ENCODE data around the gene KIF17. TPM values are rescaled to one million over a fixed set of nuclear protein-coding genes. Genes with fewer than 3 reads are reported as not detected.

KIF17 gene
- total and polyA plus RNA-seq, 2 of the 4 experiments (the other 2 are of a cell fraction), result 4.5 to 5.7 TPM

DNA sequence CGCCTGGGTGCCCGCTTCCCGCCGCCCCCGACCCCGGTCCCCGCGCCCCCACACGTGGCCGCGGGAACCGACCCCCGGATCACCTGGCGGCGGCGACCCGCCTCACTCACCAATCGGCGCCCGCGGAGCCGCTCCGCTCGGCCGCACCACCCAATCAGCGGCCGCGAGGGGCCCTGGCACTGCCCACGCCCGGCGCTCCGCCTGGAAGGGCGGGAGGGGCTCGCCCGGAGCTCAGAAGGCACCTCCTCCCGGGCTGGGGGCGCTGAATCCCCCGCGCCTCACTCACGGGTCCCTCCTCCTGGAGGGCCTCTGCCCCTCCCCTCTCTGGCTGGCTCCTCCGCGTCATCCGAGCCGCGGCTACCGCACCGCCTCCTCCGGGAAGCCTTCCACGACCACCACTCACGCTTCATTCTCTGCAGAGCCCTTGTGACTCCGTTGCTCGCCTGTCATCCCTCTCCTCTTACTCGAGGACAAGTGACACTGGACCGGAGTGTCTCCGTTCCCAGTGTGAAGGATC lies 14.3 kb upstream of the KIF17 start (continued):
- no peak for TF ChIP-seq MAFK (IDR thresholded peaks at IDR 0.05; ENCODE audit: low read depth, low read length)

DNA sequence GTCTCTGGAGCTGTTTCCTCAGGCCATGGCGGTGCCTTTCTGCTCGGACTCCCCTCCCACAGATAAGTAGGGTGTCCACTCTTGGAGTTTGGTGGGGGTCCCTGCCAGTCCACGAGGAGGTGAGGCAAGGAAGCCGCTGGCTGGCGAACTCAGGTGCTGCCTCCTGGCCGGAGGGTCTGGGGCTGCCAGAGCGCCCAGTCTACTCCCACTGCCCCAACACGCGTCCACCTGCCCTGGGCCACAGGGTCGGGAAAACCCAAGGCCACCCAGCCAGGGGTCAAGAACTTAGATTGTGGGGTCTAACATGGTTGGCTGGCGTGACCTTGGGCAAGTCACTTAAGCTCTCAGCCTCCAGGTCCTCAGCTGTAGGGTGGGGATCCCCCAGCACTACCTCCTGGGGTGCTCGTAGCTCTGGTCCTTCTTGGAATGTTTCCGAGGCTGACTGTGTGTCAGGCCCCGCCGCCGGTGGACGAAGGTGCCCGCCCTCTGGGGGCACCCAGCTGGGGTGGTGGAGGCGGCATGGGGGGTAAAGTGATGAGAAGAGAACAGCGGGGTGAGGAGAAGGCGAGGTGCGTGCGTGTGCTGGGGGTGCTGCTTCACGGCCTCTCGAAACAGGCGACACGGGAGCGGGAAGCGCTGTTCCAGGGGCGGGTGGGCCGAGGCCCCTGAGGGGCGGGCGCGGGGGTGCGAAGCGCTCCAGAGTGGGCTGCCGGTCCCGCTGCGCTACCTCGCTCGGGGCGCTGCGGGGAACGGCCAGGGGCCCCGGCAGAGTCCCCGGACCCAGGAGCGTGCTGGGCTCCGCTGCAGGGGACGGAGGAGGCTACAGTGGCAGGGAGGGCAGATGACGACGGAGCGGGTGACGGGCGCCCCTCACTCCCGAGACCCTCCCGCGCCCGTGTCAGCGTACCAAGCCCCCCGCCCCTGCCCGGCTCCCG lies 13.5 kb upstream of the KIF17 start:
- H3K79me1 ChIP-seq (ENCODE audit: low read depth in 1 of 2, low read length in 2 of 2), result peaks cover 0 to 33% of the 10 kb centered on the region in 2 experiments; a peak in 3 of 4 replicates
- no peaks in the 10 kb centered on the region for H3K27me3 ChIP-seq (ENCODE audit: control insufficient read depth, insufficient read depth, low read length)
- H2BK15ac ChIP-seq (ENCODE audit: low read depth, low read length), result peak overlapping the region; percentile 60; the same call in 1 of the 3 replicates
- POLR2A ChIA-PET (ENCODE audit: unreplicated experiment), result interaction anchor here (0.6 kb wide), 1 partner anchor 23 kb away, joined by 3 read pairs; no protein-coding TSS in a partner anchor
- H2BK120ac ChIP-seq (ENCODE audit: low read depth, low read length), result peak overlapping the region; percentile 42; the same call in 1 of the 2 replicates
- peaks cover 8% of the 10 kb centered on the region; the same call in 1 of the 2 replicates for H3K9me1 ChIP-seq (ENCODE audit: insufficient read depth, low read length)
- peak overlapping the region; percentile 97 for H2AK5ac ChIP-seq (ENCODE audit: low read depth, low read length)
- DNase-seq (no peak), ATAC-seq (ENCODE audit: low read depth) (peak; percentile 15)
- CTCF ChIA-PET, result interaction anchor here (0.6 kb wide), 1 partner anchor 13 kb away, joined by 3 read pairs; no protein-coding TSS in a partner anchor
- H3K14ac ChIP-seq (replicated peaks; ENCODE audit: low read depth, low read length), result peak overlapping the region; percentile 55
- peak overlapping the region in 1 of 2 experiments; percentile 27; a peak in 1 of 4 replicates for H4K8ac ChIP-seq (ENCODE audit: low read depth in 2 of 2, low read length in 2 of 2)
- H3K18ac ChIP-seq (ENCODE audit: low read depth, low read length), result no peak overlapping the region
- TF ChIP-seq CEBPB (IDR thresholded peaks at IDR 0.05; ENCODE audit: low read depth, low read length) (no peak), RCOR1 (IDR thresholded peaks at IDR 0.05; ENCODE audit: insufficient replicate concordance, low read length) (no peak), NFE2L2 (IDR thresholded peaks at IDR 0.05; ENCODE audit: low read depth, low read length) (no peak), FOS (IDR thresholded peaks at IDR 0.05; ENCODE audit: low read depth, low read length) (no peak), RFX5 (IDR thresholded peaks at IDR 0.05; ENCODE audit: low read depth, low read length) (no peak), SMC3 (IDR thresholded peaks at IDR 0.05; ENCODE audit: low read depth, low read length) (no peak), RAD21 (IDR thresholded peaks at IDR 0.05; ENCODE audit: low read length) (no peak), MAZ (IDR thresholded peaks at IDR 0.05; ENCODE audit: borderline replicate concordance, low read depth, low read length) (no peak), MXI1 (IDR thresholded peaks at IDR 0.05; ENCODE audit: borderline replicate concordance, low read depth, low read length) (no peak)
- TF ChIP-seq, protein P1, sequence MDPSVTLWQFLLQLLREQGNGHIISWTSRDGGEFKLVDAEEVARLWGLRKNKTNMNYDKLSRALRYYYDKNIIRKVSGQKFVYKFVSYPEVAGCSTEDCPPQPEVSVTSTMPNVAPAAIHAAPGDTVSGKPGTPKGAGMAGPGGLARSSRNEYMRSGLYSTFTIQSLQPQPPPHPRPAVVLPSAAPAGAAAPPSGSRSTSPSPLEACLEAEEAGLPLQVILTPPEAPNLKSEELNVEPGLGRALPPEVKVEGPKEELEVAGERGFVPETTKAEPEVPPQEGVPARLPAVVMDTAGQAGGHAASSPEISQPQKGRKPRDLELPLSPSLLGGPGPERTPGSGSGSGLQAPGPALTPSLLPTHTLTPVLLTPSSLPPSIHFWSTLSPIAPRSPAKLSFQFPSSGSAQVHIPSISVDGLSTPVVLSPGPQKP (IDR thresholded peaks at IDR 0.05; ENCODE audit: borderline replicate concordance, low read depth, low read length), result no peak
- TF ChIP-seq, protein P2, sequence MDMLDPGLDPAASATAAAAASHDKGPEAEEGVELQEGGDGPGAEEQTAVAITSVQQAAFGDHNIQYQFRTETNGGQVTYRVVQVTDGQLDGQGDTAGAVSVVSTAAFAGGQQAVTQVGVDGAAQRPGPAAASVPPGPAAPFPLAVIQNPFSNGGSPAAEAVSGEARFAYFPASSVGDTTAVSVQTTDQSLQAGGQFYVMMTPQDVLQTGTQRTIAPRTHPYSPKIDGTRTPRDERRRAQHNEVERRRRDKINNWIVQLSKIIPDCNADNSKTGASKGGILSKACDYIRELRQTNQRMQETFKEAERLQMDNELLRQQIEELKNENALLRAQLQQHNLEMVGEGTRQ (IDR thresholded peaks at IDR 0.05; ENCODE audit: low read depth, low read length), result no peak
- peak overlapping the region; percentile 44; the same call in 1 of the 2 replicates for H3K9ac ChIP-seq (ENCODE audit: low read depth, low read length)
- peak overlapping the region; percentile 86 for H3K4me2 ChIP-seq (ENCODE audit: low read depth, low read length)
- H3K9me3 ChIP-seq (ENCODE audit: control insufficient read depth, insufficient read depth, low read length), result no peaks in the 10 kb centered on the region
- peak overlapping the region; percentile 60 for H3K4ac ChIP-seq (ENCODE audit: low read depth, low read length)
- peak overlapping the region; percentile 95 for H2AK9ac ChIP-seq (replicated peaks; ENCODE audit: low read depth, low read length, poor library complexity)
- H4K5ac ChIP-seq (ENCODE audit: low read depth, low read length), result no peak overlapping the region
- H4K20me1 ChIP-seq (ENCODE audit: insufficient read depth, low read length), result no peaks in the 10 kb centered on the region
- BruUV-seq (replicated peaks), result no TSS peak
- intact Hi-C loops (cut with micrococcal nuclease) (no loop called here), in situ Hi-C loops (cut with MboI; ENCODE audit: low sequenced_read_pairs) (no loop called here), dilution Hi-C loops (cut with HindIII; ENCODE audit: low sequenced_read_pairs, unreplicated experiment) (no loop called here)
- WGBS, 2 experiments (ENCODE audit: extremely low coverage in 2 of 2, insufficient read length in 1 of 2), result 6% methylated on average over 7 of the region's 62 CpGs; no CpG with 5 or more reads in 1 of the 2 experiments
- no peak overlapping the region for H2BK20ac ChIP-seq (ENCODE audit: low read depth, low read length)
- H2AFZ ChIP-seq (replicated peaks; ENCODE audit: low read length, poor library complexity), result peak overlapping the region; percentile 92
- H3K27ac ChIP-seq (ENCODE audit: insufficient read depth, low read length), result no peak overlapping the region; the same call in 1 of the 2 replicates
- H3K36me3 ChIP-seq (ENCODE audit: control insufficient read depth, insufficient read depth, low read length), result no peaks in the 10 kb centered on the region
- no peak overlapping the region for H3K56ac ChIP-seq (ENCODE audit: extremely low read depth, insufficient read depth, low read length)
- peak overlapping the region; percentile 59 for H3K23ac ChIP-seq (ENCODE audit: low read depth, low read length)
- no peak overlapping the region; the same call in 1 of the 2 replicates for H4K91ac ChIP-seq (ENCODE audit: insufficient read depth, low read depth, low read length)
- H2BK5ac ChIP-seq (ENCODE audit: low read depth, low read length, poor library complexity, severe bottlenecking), result no peak overlapping the region
- H3K4me3 ChIP-seq (ENCODE audit: insufficient read depth, low read depth, low read length), result peak overlapping the region; percentile 60
- H3K4me1 ChIP-seq (ENCODE audit: control insufficient read depth, insufficient read depth, low read length), result peaks cover 14% of the 10 kb centered on the region

All from IMR-90 (cell line).